Left colon (tissue), 2 donors: ENCODE measurements around the gene DDT. TPM values are rescaled to one million over a fixed set of nuclear protein-coding genes. Genes with fewer than 3 reads are reported as not detected.

Experiments used
- total RNA-seq, 2 donors: library from RNA; stranded (reverse); fragmentation: NEBNext Ultra II Directional; extraction: Animal tissue kit (Norgen Biotek cat#: 25700); gene quantifications; one replicate each; pipeline ENCODE4 v1.2.1, GENCODE V29; 2021
- donor health status: DM: no; HTN: no; CAD: no.
- donor health status: DM: yes; HTN: yes; CAD: no.

Gene DDT
- total RNA-seq, 2 donors from 2014 or later: 189 to 247 TPM

Other genes with a start within 250 kb of the DDT start
- gene ZNF70, start 223.3 kb downstream of the DDT start, total RNA-seq: 1 to 10 TPM; 3.7 to 3.8 TPM
- 1 to 10 TPM in 1 of 2 donors, under 1 TPM in 1; 0.61 to 1.1 TPM for gene VPREB3, start 220.0 kb downstream of the DDT start, total RNA-seq
- gene C22orf15, start 211.5 kb downstream of the DDT start, total RNA-seq: not detected
- 100 to 1,000 TPM; 413 to 538 TPM for gene CHCHD10, start 206.5 kb downstream of the DDT start, total RNA-seq
- 1 to 10 TPM; 1.6 to 4.6 TPM for gene MMP11, start 201.6 kb downstream of the DDT start, total RNA-seq
- 10 to 100 TPM; 65.9 to 79.3 TPM for gene SMARCB1, start 187.5 kb downstream of the DDT start, total RNA-seq
- gene DERL3, start 135.4 kb downstream of the DDT start, total RNA-seq: 10 to 100 TPM in 1 of 2 donors, 1 to 10 TPM in 1; 7.7 to 26.6 TPM
- gene SLC2A11, start 116.6 kb downstream of the DDT start, total RNA-seq: 10 to 100 TPM in 1 of 2 donors, 1 to 10 TPM in 1; 9.8 to 13.7 TPM
- gene MIF, start 80.1 kb downstream of the DDT start, total RNA-seq: 100 to 1,000 TPM; 215 to 286 TPM
- gene GSTT2B, start 13.2 kb downstream of the DDT start, total RNA-seq: under 1 TPM in 1 of 2 donors, not detected in 1; 0.73 TPM
- gene DDTL, start 7.6 kb downstream of the DDT start, total RNA-seq: 1 to 10 TPM in 1 of 2 donors, not detected in 1; 4.5 TPM
- gene GSTT2, start 5.7 kb upstream of the DDT start, total RNA-seq: under 1 TPM in 1 of 2 donors, not detected in 1; 0.89 TPM
- not detected for gene GSTT4, start 31.0 kb upstream of the DDT start, total RNA-seq
- 10 to 100 TPM; 63.0 to 81.6 TPM for gene CABIN1, start 36.9 kb upstream of the DDT start, total RNA-seq
- 1 to 10 TPM; 1.9 to 2.7 TPM for gene SUSD2, start 207.0 kb upstream of the DDT start, total RNA-seq